NK-92 treated with Interleukin-12 subunit alpha and Interleukin-12 subunit beta, amount 100 ng/mL, for 24 hours (cell line): ENCODE results near the gene PRDX5.

Source experiments
- DNase-seq: peaks from one replicate; lab custom pipeline; 2025; lab: John Stamatoyannopoulos, UW

PRDX5 gene

GRCh38 chr11:64324692-64325469 lies 7.0 kb downstream of the PRDX5 start:
- DNase-seq: no peak

DNA sequence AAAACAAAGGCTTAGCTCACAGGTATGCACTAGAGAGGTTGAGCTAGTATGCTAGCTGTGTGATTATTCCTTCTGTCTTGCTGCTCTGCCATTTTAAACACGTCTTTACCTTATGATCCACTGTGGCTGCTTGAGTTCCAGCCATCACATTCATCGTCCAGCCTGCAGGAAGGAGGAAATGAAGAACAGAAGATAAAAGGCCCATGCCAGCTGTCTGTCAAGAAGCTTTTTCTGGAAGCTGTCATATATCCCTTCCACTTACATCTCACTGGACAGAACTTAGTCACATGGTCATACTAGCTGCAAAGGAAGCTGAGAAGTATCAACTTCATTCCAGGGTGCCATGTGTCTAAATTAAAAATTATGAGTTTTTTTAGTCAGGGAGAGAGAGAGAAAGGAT lies 9.5 kb downstream of the PRDX5 start:
- DNase-seq: no peak

DNA sequence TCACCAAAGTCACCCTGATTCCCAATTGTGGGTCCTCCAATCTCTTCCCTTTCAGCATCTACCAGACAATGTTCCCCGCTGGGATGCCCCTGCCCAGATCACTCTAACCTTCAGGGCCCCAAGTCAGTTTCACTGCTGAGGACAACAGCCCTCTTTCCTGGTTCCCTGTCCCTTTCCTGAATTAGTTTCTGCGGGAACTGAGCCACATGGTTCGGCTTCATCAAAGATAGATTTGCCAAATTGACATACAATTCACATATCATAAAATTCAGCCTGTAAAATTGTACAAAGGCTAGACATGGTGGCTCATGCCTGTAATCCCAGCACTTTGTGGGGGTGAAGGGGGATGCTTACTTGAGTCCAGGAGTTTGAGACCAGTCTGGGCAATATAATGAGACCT lies 10.1 kb downstream of the PRDX5 start:
- no peak for DNase-seq

- no peak for DNase-seq
Observed at GRCh38 chr11:64330888-64331287, 13.0 kb downstream of the PRDX5 start.

DNA sequence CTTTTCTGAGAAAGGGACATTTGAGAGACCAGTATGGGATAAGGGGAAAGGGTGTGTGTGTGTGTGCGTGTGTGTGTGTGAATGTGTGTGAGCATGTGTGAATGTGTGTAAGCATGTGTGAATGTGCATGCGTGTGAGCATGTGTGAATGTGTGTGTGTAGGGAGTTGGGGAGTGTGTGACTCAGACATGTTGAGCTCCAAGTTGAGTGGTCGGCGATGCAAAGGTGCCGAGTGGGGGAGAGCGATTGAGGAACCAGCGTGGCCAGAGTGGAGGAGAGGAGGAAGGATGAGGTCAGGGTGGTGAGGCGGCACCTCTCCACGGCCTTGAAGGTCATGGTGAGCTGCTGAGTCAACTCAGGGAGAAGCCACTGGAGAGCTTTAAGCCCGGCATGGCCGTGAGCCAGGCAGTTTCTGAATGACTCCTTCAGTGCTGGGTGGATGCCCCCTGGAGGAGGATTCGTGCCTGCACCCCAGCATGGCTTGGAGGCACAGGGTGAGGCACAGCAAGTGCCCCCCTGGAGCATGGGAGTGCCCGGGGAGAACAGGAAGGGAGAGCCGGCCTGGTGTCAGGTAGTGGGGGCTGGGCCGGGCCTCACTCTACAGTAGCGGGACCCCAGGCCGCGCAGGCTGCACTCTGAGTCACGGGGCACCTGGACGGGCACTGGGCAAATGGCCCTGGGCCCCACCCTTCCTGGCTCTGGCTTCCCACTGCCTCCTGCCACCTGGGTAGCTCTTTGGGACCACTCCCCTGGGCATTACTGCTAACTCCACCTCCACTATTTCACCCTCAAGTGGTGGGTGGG lies 13.8 kb downstream of the PRDX5 start:
- DNase-seq: peak; percentile 92

DNA sequence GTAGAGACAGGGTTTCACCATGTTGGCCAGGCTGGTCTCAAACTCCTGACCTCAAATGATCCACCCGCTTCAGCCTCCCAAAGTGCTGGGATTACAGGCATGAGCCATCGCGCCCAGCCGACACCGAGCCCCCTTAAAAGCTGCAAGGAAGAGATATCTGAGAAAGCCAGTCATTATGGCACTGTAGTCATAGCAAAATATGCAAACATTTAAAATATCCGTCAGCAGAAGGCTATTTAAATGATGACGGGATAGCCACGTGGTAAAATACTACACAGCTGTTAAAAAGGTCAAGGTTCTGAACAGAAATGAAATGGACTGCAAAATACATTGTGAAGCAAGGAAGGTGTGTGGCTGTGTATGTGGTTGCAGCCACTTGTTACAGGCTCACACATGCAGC lies 15.6 kb downstream of the PRDX5 start:
- no peak for DNase-seq

DNA sequence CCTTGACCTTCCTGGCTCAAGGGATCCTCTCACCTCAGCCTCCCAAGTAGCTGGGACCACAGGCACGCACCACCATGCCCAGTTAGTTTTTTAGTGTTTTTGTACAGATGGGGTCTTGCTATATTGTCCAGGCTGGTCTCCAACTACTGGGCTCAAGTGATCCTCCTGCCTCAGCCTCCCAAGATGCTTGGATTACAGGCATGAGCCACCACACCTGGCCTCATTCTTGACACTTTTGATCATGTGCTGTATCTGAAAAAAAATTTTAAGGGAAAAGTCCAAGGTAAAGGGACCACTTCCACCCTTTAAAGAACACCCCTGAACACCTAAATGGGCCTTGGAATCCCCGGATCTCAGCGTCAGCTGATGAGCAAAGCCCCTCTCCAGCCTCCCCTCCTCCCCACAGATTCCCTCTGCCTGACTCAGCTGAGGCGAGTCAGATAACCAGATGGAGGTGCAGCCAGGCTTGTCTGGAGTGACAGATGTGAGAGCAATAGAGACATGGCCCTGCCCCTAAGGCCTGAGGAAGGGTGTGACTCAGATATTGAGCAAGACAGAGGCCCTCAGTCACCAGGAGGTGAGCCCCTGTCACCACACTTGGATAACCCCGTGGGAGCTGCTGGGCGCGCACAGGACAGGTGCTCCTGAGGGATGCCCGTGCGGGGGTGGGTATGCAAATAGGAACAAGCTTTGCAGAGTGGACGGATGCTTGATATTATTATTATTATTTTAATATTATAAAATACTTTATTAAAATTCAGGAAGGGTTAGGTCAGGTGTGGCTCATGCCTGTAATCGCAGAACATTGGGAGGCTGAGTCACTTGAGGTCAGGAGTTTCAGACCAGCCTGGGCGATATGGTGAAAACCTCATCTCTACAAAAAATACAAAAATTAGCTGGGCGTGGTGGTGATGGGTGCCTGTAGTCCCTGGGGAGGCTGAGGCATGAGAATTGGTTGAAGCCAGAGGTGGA lies 17.1 kb downstream of the PRDX5 start:
- peak; percentile 85 for DNase-seq

DNA sequence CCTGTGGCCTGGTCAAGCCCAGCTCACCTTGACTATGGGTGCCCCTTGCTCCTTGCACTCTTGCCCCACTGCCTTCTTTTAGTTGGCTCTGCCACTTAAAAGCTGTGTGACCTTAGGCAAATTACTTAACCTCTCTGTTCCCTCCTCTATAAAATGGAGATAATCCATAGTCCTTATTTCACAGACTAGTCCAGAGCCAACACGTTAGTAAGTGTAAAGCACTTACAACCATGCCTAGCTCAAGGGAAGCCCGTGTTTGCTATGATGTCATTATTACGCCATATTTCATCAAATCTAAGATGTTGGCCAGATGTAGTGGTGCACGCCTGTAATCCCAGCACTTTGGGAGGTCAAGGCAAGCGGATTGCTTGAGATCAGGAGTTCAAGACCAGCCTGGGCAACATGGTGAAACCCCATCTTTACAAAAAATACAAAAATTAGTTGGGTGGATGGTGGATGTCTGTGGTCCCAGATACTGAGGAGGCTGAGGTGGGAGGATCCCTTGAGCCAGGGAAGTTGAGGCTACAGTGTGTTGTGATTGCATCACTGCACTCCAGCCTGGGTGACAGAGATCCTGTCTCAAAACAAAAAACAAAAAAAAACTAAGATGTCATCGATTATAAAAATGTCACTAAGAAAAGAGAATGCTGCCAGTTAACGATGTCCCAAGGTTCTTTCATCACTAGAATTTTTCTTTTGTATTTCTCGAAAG lies 19.8 kb downstream of the PRDX5 start:
- DNase-seq: no peak

- no peak for DNase-seq
Observed at GRCh38 chr11:64338716-64339115, 20.8 kb downstream of the PRDX5 start.

- no peak for DNase-seq
Observed at GRCh38 chr11:64339286-64339685, 21.4 kb downstream of the PRDX5 start.

DNA sequence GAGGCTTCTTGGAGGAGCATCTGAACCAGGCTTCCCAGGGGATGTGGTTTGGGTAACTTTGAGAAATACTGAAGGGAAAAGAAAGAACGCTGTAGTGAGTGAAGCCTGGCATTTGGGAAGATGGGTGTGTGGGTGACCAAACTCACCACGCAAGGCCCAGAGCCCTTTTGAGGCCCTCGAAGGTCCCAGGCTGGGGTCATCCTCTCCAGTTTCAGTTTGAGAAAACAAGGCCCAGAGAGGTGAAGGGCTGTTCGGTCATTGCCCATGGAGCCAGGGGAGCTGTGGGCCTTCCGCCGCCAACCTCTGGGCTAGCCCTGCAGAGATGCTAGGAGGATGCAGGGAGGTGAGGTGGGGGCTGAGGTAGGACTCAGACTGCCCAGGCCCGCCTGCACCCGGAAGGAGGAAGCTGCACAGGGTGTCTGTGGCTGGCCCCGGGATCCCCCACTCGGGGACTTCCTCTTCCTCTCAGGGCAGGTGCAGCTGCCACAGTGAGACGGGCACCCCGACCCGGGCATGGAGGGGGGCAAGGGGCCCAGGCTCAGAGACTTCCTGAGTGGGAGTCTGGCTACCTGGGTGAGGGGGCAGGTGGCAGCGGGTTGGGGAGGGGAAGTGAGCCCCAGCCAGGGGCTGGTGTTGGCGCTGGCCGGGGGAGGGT lies 22.0 kb downstream of the PRDX5 start, which contains the start of gene CCDC88B:
Gene CCDC88B (plus strand): TSS at position 451 of the 655 bp plus-strand sequence. CDS start 63 bp downstream, at position 514.
- peak; percentile 90 for DNase-seq

- peak; percentile 55 for DNase-seq
Observed at GRCh38 chr11:64340671-64341335, 22.9 kb downstream of the PRDX5 start.

DNA sequence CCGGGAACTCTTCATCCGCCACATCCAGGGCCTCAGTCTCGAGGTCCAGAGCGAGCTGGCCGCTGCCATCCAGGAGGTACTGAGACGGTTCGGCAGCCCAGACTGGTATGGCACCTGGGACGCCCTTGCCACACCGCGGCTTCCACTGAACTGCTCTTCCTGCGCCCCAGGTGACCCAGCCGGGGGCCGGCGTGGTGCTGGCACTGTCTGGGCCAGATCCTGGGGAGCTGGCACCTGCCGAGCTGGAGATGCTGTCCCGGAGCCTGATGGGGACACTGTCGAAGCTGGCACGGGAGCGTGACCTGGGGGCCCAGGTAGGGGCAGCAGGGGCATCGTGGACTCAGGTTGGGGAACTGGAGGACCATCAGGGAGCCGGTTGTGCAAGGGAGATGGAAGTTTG lies 23.5 kb downstream of the PRDX5 start:
- no peak for DNase-seq

- no peak for DNase-seq
Observed at GRCh38 chr11:64341851-64342791, 24.2 kb downstream of the PRDX5 start.

DNA sequence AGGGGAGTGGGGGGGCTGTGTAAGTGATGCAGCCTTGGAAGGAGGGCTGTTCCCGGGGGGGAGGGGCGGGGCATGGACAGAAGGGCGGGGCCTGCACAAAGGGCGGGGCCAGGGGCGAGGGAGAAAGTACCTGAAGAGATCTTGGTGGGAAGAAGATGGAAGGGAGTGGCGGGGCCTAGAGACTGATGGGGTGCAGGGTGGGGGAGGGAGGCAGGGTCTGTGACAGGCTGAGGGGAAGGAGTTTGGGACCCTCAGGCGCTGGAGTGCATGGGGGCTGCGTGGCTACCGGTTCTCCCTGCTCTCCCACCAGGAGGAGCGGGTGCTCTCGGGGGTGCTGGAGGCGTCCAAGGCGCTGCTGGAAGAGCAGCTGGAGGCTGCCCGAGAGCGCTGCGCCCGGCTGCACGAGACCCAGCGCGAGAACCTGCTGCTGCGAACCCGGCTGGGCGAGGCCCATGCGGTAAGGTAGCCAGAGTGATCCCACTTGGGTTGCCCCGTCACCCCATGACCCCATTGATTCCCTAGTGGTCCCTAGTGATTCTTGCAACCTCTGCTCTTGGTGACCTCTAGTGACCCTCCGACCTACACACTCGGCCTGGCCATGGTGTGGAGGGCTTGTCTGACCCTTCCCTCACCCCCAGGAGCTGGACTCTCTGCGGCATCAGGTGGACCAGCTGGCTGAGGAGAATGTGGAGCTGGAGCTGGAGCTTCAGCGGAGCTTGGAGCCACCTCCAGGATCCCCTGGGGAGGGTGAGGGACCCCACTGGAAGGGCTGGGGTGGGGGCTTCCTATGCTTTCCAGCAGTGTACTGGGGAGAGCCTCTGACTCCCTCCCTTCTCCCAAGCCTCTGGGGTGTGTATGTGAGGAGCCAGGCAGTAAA lies 25.2 kb downstream of the PRDX5 start:
- DNase-seq: no peak

- no peak for DNase-seq
Observed at GRCh38 chr11:64343767-64344559, 26.0 kb downstream of the PRDX5 start.

GRCh38 chr11:64344787-64345186 lies 26.9 kb downstream of the PRDX5 start:
- DNase-seq: no peak
